HEK293 (cell line): ENCODE results near the gene PCLO.

Experiments used
- CTCF ChIA-PET: fragments of 350-600 bp; formaldehyde crosslinking; extraction: SDS; loops from one replicate; lab custom pipeline; 2021; ENCODE audit warnings: antibody characterized with exemption; lab: Yijun Ruan, JAX
- POLR2A ChIA-PET: fragments of 300-600 bp; formaldehyde crosslinking; extraction: SDS; loops from one replicate; lab custom pipeline; 2020; ENCODE audit warnings: antibody characterized with exemption, inconsistent platforms; lab: Yijun Ruan, JAX
- H3K27ac ChIP-seq: fragments of 200-500 bp; sonication (Bioruptor generic); 2 replicates; pipeline ENCODE4 v1.5.1; 2014; ENCODE audit warnings: low read depth, low read length, control low read depth, inconsistent platforms; ENCODE audit errors: extremely low read depth
- H3K36me3 ChIP-seq, 2 experiments: fragments of 200-500 bp in 1 of 2; sonication (Bioruptor generic) in 1 of 2; 1 replicate in 1 of 2; 2 replicates in 1 of 2; pipeline ENCODE4 v1.5.1; 2014 to 2017; ENCODE audit warnings: inconsistent platforms in 2 of 2, low read length in 2 of 2; ENCODE audit not compliant: control insufficient read depth in 2 of 2, insufficient read depth in 1 of 2
- H3K4me1 ChIP-seq: fragments of 200-500 bp; sonication (Bioruptor generic); 2 replicates; pipeline ENCODE4 v1.5.1; 2014; ENCODE audit warnings: mild to moderate bottlenecking, low read length, inconsistent platforms; ENCODE audit not compliant: control insufficient read depth, insufficient read depth
- H3K4me3 ChIP-seq: 2 replicates; pipeline ENCODE4 v1.5.1; 2011; ENCODE audit warnings: low read depth, mild to moderate bottlenecking, control low read depth, low read length, moderate library complexity
- H3K9me3 ChIP-seq: fragments of 200-500 bp; sonication (Bioruptor generic); 2 replicates; pipeline ENCODE4 v1.5.1; 2014; ENCODE audit warnings: low read depth, low read length, inconsistent platforms; ENCODE audit not compliant: control insufficient read depth, insufficient read depth
- HOXC10 ChIP-seq: sonication (generic); formaldehyde crosslinking; IDR thresholded peaks from 2 replicates; pipeline ENCODE4 v1.8.1; 2023; ENCODE audit warnings: mild to moderate bottlenecking, missing genetic modification reagents
- HOXD13 ChIP-seq: sonication (generic); formaldehyde crosslinking; IDR thresholded peaks from 2 replicates; pipeline ENCODE4 v1.8.0; 2022; ENCODE audit warnings: missing genetic modification reagents, borderline replicate concordance
- KLF1 ChIP-seq: fragments of 450-650 bp; formaldehyde crosslinking; IDR thresholded peaks from 2 replicates; pipeline ENCODE4 v1.5.1; 2016; ENCODE audit warnings: missing biosample characterization, missing genetic modification characterization
- KLF17 ChIP-seq: fragments of 450-650 bp; formaldehyde crosslinking; IDR thresholded peaks from 2 replicates; pipeline ENCODE4 v1.5.1; 2016; ENCODE audit warnings: missing biosample characterization, missing genetic modification characterization
- SP2 ChIP-seq: fragments of 450-650 bp; formaldehyde crosslinking; IDR thresholded peaks from 2 replicates; pipeline ENCODE4 v1.5.1; 2016; ENCODE audit warnings: missing biosample characterization, missing genetic modification characterization
- ZBTB44 ChIP-seq: fragments of 450-650 bp; IDR thresholded peaks from 2 replicates; pipeline ENCODE4 v1.5.1; 2018; ENCODE audit warnings: missing biosample characterization, mild to moderate bottlenecking, missing genetic modification characterization
- ZNF24 ChIP-seq: fragments of 450-650 bp; formaldehyde crosslinking; IDR thresholded peaks from 2 replicates; pipeline ENCODE4 v1.5.1; 2016; ENCODE audit warnings: missing biosample characterization, missing genetic modification characterization
- ZNF248 ChIP-seq: fragments of 450-650 bp; formaldehyde crosslinking; IDR thresholded peaks from 2 replicates; pipeline ENCODE4 v1.5.1; 2017; ENCODE audit warnings: missing biosample characterization, missing genetic modification characterization
- ZNF416 ChIP-seq: fragments of 450-650 bp; formaldehyde crosslinking; IDR thresholded peaks from 2 replicates; pipeline ENCODE4 v1.5.1; 2016; ENCODE audit warnings: missing biosample characterization, missing genetic modification characterization
- ZNF501 ChIP-seq: fragments of 450-650 bp; formaldehyde crosslinking; IDR thresholded peaks from 2 replicates; pipeline ENCODE4 v1.5.1; 2016; ENCODE audit warnings: missing biosample characterization, missing genetic modification characterization
- ZNF560 ChIP-seq: fragments of 450-650 bp; formaldehyde crosslinking; IDR thresholded peaks from 2 replicates; pipeline ENCODE4 v1.5.1; 2017; ENCODE audit warnings: missing biosample characterization, missing genetic modification characterization, borderline replicate concordance
- ZNF658 ChIP-seq: fragments of 450-650 bp; formaldehyde crosslinking; IDR thresholded peaks from 2 replicates; pipeline ENCODE4; 2016; ENCODE audit warnings: missing biosample characterization, missing genetic modification characterization
- ZNF837 ChIP-seq: fragments of 450-650 bp; formaldehyde crosslinking; IDR thresholded peaks from 2 replicates; pipeline ENCODE4 v1.5.1; 2016; ENCODE audit warnings: missing biosample characterization, missing genetic modification characterization
- ZSCAN5A ChIP-seq: fragments of 450-650 bp; formaldehyde crosslinking; IDR thresholded peaks from 2 replicates; pipeline ENCODE4 v1.5.1; 2016; ENCODE audit warnings: missing biosample characterization, missing genetic modification characterization
- TF ChIP-seq, protein P1 (sequence below): IDR thresholded peaks from 2 replicates; pipeline ENCODE4 v1.6.1; 2011; ENCODE audit warnings: mild to moderate bottlenecking, low read depth, low read length, borderline replicate concordance
- TF ChIP-seq, protein P2 (sequence below): fragments of 450-650 bp; formaldehyde crosslinking; IDR thresholded peaks from 2 replicates; pipeline ENCODE4 v1.5.1; 2016; ENCODE audit warnings: missing biosample characterization, missing genetic modification characterization

Gene PCLO

DNA sequence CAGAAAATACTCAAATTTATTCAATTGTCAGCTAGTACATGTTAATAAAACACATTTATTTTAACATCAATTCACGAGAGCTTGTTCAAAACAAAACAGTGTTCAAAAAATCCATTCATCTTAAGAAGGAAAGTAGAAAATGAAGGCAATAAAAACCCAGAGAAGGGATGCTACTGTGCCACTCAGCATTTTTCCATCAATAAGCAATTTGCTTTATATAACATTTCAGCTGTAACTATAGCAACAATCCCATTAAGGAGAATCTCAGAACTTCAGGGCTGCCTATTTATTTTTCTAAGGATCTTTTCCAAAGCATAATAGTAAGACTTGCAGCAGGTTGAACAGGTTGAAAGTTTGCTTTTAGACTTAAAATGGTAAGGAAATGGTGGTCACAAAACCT is 190.5 kb downstream of the PCLO start (continued):
- TF ChIP-seq SP2 (tag by site-specific recombination): no peak

- POLR2A ChIA-PET: no interaction called here
- H3K36me3 ChIP-seq: no peaks in the 10 kb centered on the region; a peak in 1 of 3 replicates
- no peak overlapping the region for H3K27ac ChIP-seq
- H3K9me3 ChIP-seq: no peaks in the 10 kb centered on the region
- CTCF ChIA-PET: no interaction called here
- H3K4me3 ChIP-seq: no peak overlapping the region
- TF ChIP-seq ZBTB44 (tag by site-specific recombination) (no peak), ZSCAN5A (tag by site-specific recombination) (no peak), HOXC10 (CRISPR knock-in tag) (no peak), ZNF248 (tag by site-specific recombination) (no peak), ZNF658 (no peak), ZNF501 (tag by site-specific recombination) (no peak), ZNF837 (tag by site-specific recombination) (no peak)
- TF ChIP-seq, protein P1, sequence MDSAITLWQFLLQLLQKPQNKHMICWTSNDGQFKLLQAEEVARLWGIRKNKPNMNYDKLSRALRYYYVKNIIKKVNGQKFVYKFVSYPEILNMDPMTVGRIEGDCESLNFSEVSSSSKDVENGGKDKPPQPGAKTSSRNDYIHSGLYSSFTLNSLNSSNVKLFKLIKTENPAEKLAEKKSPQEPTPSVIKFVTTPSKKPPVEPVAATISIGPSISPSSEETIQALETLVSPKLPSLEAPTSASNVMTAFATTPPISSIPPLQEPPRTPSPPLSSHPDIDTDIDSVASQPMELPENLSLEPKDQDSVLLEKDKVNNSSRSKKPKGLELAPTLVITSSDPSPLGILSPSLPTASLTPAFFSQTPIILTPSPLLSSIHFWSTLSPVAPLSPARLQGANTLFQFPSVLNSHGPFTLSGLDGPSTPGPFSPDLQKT: no peak
- H3K4me1 ChIP-seq: no peaks in the 10 kb centered on the region
Observed at GRCh38 chr7:82965088-82966036, 197.3 kb downstream of the PCLO start.

DNA sequence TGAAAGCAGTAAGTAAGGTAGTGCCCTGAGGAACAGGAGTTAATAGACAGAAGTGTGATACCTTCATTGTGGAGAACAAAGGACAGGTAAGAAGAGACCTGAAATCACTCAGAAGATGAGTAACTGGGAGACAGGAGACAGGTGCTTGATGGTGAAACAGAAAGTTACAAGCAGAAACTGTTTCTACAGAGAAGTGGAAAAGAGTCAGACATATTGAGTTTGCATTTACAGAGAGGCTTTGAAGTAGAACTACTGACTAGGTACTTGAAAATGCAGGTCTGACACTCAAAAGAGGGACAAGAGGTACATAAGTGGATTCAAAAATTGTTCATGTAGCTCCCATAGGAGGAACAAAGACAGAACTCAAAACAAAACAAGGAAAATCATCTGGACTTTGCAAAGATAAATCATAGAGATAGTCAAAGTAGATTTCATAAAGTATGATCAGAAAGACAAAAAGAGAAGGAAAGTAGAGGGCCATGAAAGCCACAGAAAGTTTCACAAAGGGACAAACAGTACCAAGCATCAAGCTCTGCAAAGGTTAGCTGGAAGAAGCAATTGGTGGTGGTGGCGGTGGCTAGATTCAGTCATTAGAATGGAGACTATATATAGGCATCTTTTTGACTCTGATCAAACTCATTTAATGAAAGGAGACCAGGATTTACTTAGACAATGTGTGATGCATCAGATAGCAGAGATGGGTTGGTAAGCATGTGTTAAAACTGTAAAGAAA is 198.4 kb downstream of the PCLO start:
- ChIA-PET CTCF (interaction anchor here (1.0 kb wide), 1 partner anchor 307 kb away, joined by 3 read pairs; no protein-coding TSS in a partner anchor), POLR2A (no interaction called here)
- TF ChIP-seq ZNF248 (tag by site-specific recombination) (no peak), KLF17 (tag by site-specific recombination) (no peak), ZSCAN5A (tag by site-specific recombination) (no peak), HOXD13 (CRISPR knock-in tag) (no peak), KLF1 (no peak), ZNF837 (tag by site-specific recombination) (no peak), ZNF416 (tag by site-specific recombination) (no peak), ZNF24 (tag by site-specific recombination) (no peak), ZNF560 (no peak)
- TF ChIP-seq, protein P2, sequence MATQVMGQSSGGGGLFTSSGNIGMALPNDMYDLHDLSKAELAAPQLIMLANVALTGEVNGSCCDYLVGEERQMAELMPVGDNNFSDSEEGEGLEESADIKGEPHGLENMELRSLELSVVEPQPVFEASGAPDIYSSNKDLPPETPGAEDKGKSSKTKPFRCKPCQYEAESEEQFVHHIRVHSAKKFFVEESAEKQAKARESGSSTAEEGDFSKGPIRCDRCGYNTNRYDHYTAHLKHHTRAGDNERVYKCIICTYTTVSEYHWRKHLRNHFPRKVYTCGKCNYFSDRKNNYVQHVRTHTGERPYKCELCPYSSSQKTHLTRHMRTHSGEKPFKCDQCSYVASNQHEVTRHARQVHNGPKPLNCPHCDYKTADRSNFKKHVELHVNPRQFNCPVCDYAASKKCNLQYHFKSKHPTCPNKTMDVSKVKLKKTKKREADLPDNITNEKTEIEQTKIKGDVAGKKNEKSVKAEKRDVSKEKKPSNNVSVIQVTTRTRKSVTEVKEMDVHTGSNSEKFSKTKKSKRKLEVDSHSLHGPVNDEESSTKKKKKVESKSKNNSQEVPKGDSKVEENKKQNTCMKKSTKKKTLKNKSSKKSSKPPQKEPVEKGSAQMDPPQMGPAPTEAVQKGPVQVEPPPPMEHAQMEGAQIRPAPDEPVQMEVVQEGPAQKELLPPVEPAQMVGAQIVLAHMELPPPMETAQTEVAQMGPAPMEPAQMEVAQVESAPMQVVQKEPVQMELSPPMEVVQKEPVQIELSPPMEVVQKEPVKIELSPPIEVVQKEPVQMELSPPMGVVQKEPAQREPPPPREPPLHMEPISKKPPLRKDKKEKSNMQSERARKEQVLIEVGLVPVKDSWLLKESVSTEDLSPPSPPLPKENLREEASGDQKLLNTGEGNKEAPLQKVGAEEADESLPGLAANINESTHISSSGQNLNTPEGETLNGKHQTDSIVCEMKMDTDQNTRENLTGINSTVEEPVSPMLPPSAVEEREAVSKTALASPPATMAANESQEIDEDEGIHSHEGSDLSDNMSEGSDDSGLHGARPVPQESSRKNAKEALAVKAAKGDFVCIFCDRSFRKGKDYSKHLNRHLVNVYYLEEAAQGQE (tag by site-specific recombination): no peak
- Histone ChIP-seq H3K9me3 (no peaks in the 10 kb centered on the region; the same call in 1 of the 2 replicates), H3K4me1 (no peaks in the 10 kb centered on the region), H3K36me3 (no peaks in the 10 kb centered on the region; a peak in 1 of 3 replicates), H3K4me3 (no peak overlapping the region), H3K27ac (no peak overlapping the region)
